ENCODE results near the gene AP1S2.
A peak's percentile ranks its signal among the peaks of the same experiment; 100 is the strongest.

AP1S2 gene

DNA sequence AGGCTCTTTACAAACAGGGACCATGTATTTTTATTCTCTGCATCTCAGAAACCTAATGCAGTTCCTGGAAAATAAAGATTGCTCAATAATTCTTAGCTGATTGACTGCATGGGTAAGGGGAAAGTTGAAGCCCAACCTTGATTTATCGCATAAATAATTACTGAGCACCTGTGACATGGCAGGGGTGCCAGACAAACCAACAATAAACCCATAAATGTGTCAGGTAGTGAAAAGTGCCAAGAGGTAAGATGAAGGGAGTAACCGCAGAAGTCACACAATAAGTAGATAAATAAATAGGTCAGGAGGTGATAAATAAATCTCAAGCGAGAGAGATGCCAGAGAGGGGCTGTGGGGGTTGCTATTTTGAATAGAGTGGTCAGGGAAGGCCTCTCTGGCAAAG, 20.1 kb upstream of the AP1S2 start:
- no peak overlapping the region for H3K27ac ChIP-seq (ENCODE audit: low read depth, low read length)
- no peak overlapping the region for H2BK120ac ChIP-seq (ENCODE audit: low read depth, low read length)
- no peak overlapping the region for H3K56ac ChIP-seq (ENCODE audit: low read length)
- no peak overlapping the region for H3K23ac ChIP-seq (ENCODE audit: low read length)
- H4K8ac ChIP-seq (ENCODE audit: low read depth, low read length) = no peak overlapping the region
- WGBS (ENCODE audit: extremely low coverage, insufficient coverage, low lambda C conversion rate) = no CpG with 5 or more reads among the region's 3 CpGs
- peak; percentile 42 for DNase-seq
- no peaks in the 10 kb centered on the region for H3K79me2 ChIP-seq (ENCODE audit: control insufficient read depth, insufficient read depth, low read length)
- no peaks in the 10 kb centered on the region for H3K36me3 ChIP-seq (ENCODE audit: control insufficient read depth, insufficient read depth, low read length)
- no peak overlapping the region for H3K9ac ChIP-seq (ENCODE audit: low read length)
- no peak overlapping the region for H2BK15ac ChIP-seq (replicated peaks; ENCODE audit: low read depth)
- no peak overlapping the region for H3K18ac ChIP-seq (ENCODE audit: low read length)
- H3K4me3 ChIP-seq (ENCODE audit: low read length) = no peak overlapping the region
- no peak overlapping the region for H3K4ac ChIP-seq (ENCODE audit: low read depth, low read length)
- H3K4me1 ChIP-seq (ENCODE audit: control insufficient read depth, low read depth, low read length) = no peaks in the 10 kb centered on the region
- H2BK5ac ChIP-seq (ENCODE audit: low read length) = no peak overlapping the region
- H4K5ac ChIP-seq (ENCODE audit: low read length) = no peak overlapping the region
- H3K4me2 ChIP-seq (ENCODE audit: low read length) = no peak overlapping the region
- H2AK5ac ChIP-seq (ENCODE audit: low read length) = no peak overlapping the region
- H3K79me1 ChIP-seq (ENCODE audit: low read length) = no peaks in the 10 kb centered on the region
- H3K27me3 ChIP-seq (ENCODE audit: insufficient read depth, low read length, poor library complexity) = no peaks in the 10 kb centered on the region

DNA sequence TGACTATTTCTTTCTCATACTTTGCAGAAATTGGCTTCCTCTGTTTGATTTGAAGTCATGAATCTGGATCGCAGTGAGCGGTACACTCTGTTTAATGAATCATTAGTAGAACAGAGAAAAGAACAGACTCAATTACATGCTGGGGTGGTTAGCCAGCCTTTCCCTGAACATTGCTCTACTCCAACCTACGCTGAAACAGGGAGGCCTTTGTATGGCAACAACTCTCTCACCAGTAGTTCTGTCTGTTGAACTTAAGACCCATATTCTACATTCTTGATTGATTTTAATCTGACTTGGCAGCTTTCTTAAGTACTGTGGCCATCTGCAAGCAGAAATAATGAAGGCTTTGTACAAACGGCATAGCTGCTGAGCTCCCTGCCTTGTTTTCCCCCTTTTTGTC, 19.0 kb upstream of the AP1S2 start:
- Histone ChIP-seq H3K79me1 (ENCODE audit: low read length) (no peaks in the 10 kb centered on the region), H3K9ac (ENCODE audit: low read length) (no peak overlapping the region), H3K18ac (ENCODE audit: low read length) (no peak overlapping the region), H4K8ac (ENCODE audit: low read depth, low read length) (no peak overlapping the region), H3K79me2 (ENCODE audit: control insufficient read depth, insufficient read depth, low read length) (no peaks in the 10 kb centered on the region), H3K4ac (ENCODE audit: low read depth, low read length) (no peak overlapping the region), H2AK5ac (ENCODE audit: low read length) (no peak overlapping the region), H2BK5ac (ENCODE audit: low read length) (no peak overlapping the region), H2BK120ac (ENCODE audit: low read depth, low read length) (no peak overlapping the region), H3K27ac (ENCODE audit: low read depth, low read length) (no peak overlapping the region), H3K4me3 (ENCODE audit: low read length) (no peak overlapping the region), H3K4me1 (ENCODE audit: control insufficient read depth, low read depth, low read length) (no peaks in the 10 kb centered on the region), H3K4me2 (ENCODE audit: low read length) (no peak overlapping the region), H2BK15ac (replicated peaks; ENCODE audit: low read depth) (no peak overlapping the region), H3K27me3 (ENCODE audit: insufficient read depth, low read length, poor library complexity) (no peaks in the 10 kb centered on the region), H3K56ac (ENCODE audit: low read length) (no peak overlapping the region), H4K5ac (ENCODE audit: low read length) (no peak overlapping the region), H3K23ac (ENCODE audit: low read length) (no peak overlapping the region), H3K36me3 (ENCODE audit: control insufficient read depth, insufficient read depth, low read length) (no peaks in the 10 kb centered on the region)
- WGBS (ENCODE audit: extremely low coverage, insufficient coverage, low lambda C conversion rate) = no CpG with 5 or more reads among the region's 4 CpGs
- DNase-seq = no peak

GRCh38 chrX:15870310-15870709, 15.7 kb upstream of the AP1S2 start:
- Histone ChIP-seq H3K56ac (ENCODE audit: low read length) (no peak overlapping the region), H3K4ac (ENCODE audit: low read depth, low read length) (no peak overlapping the region)
- no CpG with 5 or more reads among the region's 4 CpGs for WGBS (ENCODE audit: extremely low coverage, insufficient coverage, low lambda C conversion rate)

DNA sequence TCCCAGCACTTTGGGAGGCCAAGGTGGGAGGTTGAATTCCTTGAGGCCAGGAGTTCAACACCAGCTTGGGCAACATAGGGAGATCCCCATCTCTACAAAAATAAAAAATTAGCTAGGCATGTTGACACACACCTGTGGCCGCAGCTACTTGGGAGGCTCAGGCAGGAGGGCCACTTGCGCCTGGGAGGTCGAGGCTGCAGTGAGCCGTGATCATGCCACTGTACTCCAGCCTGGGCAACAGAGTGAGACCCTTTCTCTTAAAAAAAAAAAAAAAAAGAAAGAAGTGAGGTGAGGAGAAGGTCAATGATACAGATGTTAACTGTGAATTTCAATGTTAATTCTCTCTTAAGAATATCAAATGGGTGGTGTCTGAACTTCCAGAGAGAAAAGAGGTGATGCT, 15.1 kb upstream of the AP1S2 start:
- DNase-seq = no peak
- H3K27ac ChIP-seq (ENCODE audit: low read depth, low read length) = no peak overlapping the region
- no peak overlapping the region for H2BK15ac ChIP-seq (replicated peaks; ENCODE audit: low read depth)
- WGBS (ENCODE audit: extremely low coverage, insufficient coverage, low lambda C conversion rate) = no CpG with 5 or more reads among the region's 4 CpGs
- no peak overlapping the region for H2BK120ac ChIP-seq (ENCODE audit: low read depth, low read length)
- no peak overlapping the region for H4K8ac ChIP-seq (ENCODE audit: low read depth, low read length)
- no peaks in the 10 kb centered on the region for H3K27me3 ChIP-seq (ENCODE audit: insufficient read depth, low read length, poor library complexity)
- no peak overlapping the region for H3K56ac ChIP-seq (ENCODE audit: low read length)
- no peak overlapping the region for H3K4ac ChIP-seq (ENCODE audit: low read depth, low read length)
- H3K4me2 ChIP-seq (ENCODE audit: low read length) = no peak overlapping the region
- no peaks in the 10 kb centered on the region for H3K79me1 ChIP-seq (ENCODE audit: low read length)
- H3K4me1 ChIP-seq (ENCODE audit: control insufficient read depth, low read depth, low read length) = peaks cover 1% of the 10 kb centered on the region
- no peak overlapping the region for H2BK5ac ChIP-seq (ENCODE audit: low read length)
- H3K4me3 ChIP-seq (ENCODE audit: low read length) = no peak overlapping the region
- no peaks in the 10 kb centered on the region for H3K79me2 ChIP-seq (ENCODE audit: control insufficient read depth, insufficient read depth, low read length)
- no peaks in the 10 kb centered on the region for H3K36me3 ChIP-seq (ENCODE audit: control insufficient read depth, insufficient read depth, low read length)
- H2AK5ac ChIP-seq (ENCODE audit: low read length) = no peak overlapping the region
- H4K5ac ChIP-seq (ENCODE audit: low read length) = no peak overlapping the region
- H3K18ac ChIP-seq (ENCODE audit: low read length) = no peak overlapping the region
- no peak overlapping the region for H3K9ac ChIP-seq (ENCODE audit: low read length)
- H3K23ac ChIP-seq (ENCODE audit: low read length) = no peak overlapping the region

More at GRCh38 chrX:15870310-15870709, 15.7 kb upstream of the AP1S2 start:
- no peak overlapping the region for H2BK15ac ChIP-seq (replicated peaks; ENCODE audit: low read depth)
- no peak overlapping the region for H3K23ac ChIP-seq (ENCODE audit: low read length)
- no peak overlapping the region for H3K4me3 ChIP-seq (ENCODE audit: low read length)
- no peak overlapping the region for H3K27ac ChIP-seq (ENCODE audit: low read depth, low read length)
- H3K9ac ChIP-seq (ENCODE audit: low read length) = no peak overlapping the region
- H2AK5ac ChIP-seq (ENCODE audit: low read length) = no peak overlapping the region
- H3K4me1 ChIP-seq (ENCODE audit: control insufficient read depth, low read depth, low read length) = no peaks in the 10 kb centered on the region
- H3K36me3 ChIP-seq (ENCODE audit: control insufficient read depth, insufficient read depth, low read length) = no peaks in the 10 kb centered on the region
- no peak overlapping the region for H3K18ac ChIP-seq (ENCODE audit: low read length)
- no peaks in the 10 kb centered on the region for H3K79me1 ChIP-seq (ENCODE audit: low read length)
- no peak for DNase-seq
- no peak overlapping the region for H2BK120ac ChIP-seq (ENCODE audit: low read depth, low read length)
- H2BK5ac ChIP-seq (ENCODE audit: low read length) = no peak overlapping the region
- H4K8ac ChIP-seq (ENCODE audit: low read depth, low read length) = no peak overlapping the region
- no peaks in the 10 kb centered on the region for H3K27me3 ChIP-seq (ENCODE audit: insufficient read depth, low read length, poor library complexity)
- H3K4me2 ChIP-seq (ENCODE audit: low read length) = no peak overlapping the region
- no peak overlapping the region for H4K5ac ChIP-seq (ENCODE audit: low read length)
- no peaks in the 10 kb centered on the region for H3K79me2 ChIP-seq (ENCODE audit: control insufficient read depth, insufficient read depth, low read length)

DNA sequence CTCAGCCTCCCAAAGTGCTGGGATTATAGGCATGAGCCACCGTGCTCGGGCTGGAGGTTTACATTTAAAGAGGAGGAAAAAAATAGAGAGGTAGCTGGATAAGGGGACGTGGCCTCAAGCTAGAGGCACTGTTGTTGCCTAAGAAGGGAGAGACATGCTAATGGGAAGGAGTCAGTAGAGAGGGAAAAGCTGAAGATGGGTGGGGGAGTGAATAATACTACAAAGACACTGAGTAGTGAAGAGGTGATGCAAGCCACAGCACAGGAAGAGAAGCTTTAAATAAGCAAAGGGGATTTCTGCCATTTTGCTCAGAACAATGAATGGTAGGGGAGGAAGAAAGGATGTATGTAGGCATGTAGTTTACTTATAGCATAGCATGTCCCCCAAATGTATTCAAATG, 11.5 kb upstream of the AP1S2 start:
- Histone ChIP-seq H3K56ac (ENCODE audit: low read length) (peak overlapping the region; percentile 5), H3K9ac (ENCODE audit: low read length) (no peak overlapping the region), H4K8ac (ENCODE audit: low read depth, low read length) (no peak overlapping the region), H3K23ac (ENCODE audit: low read length) (no peak overlapping the region), H3K27ac (ENCODE audit: low read depth, low read length) (no peak overlapping the region), H2BK15ac (replicated peaks; ENCODE audit: low read depth) (no peak overlapping the region), H3K79me2 (ENCODE audit: control insufficient read depth, insufficient read depth, low read length) (no peaks in the 10 kb centered on the region), H3K4me3 (ENCODE audit: low read length) (no peak overlapping the region), H3K4me1 (ENCODE audit: control insufficient read depth, low read depth, low read length) (peaks cover 1% of the 10 kb centered on the region), H3K4me2 (ENCODE audit: low read length) (no peak overlapping the region), H2BK5ac (ENCODE audit: low read length) (no peak overlapping the region), H3K27me3 (ENCODE audit: insufficient read depth, low read length, poor library complexity) (no peaks in the 10 kb centered on the region), H3K18ac (ENCODE audit: low read length) (no peak overlapping the region), H4K5ac (ENCODE audit: low read length) (no peak overlapping the region), H3K4ac (ENCODE audit: low read depth, low read length) (no peak overlapping the region), H3K36me3 (ENCODE audit: control insufficient read depth, insufficient read depth, low read length) (no peaks in the 10 kb centered on the region), H2AK5ac (ENCODE audit: low read length) (no peak overlapping the region), H2BK120ac (ENCODE audit: low read depth, low read length) (no peak overlapping the region), H3K79me1 (ENCODE audit: low read length) (no peaks in the 10 kb centered on the region)
- DNase-seq = no peak
- WGBS (ENCODE audit: extremely low coverage, insufficient coverage, low lambda C conversion rate) = no CpG with 5 or more reads among the region's 3 CpGs

DNA sequence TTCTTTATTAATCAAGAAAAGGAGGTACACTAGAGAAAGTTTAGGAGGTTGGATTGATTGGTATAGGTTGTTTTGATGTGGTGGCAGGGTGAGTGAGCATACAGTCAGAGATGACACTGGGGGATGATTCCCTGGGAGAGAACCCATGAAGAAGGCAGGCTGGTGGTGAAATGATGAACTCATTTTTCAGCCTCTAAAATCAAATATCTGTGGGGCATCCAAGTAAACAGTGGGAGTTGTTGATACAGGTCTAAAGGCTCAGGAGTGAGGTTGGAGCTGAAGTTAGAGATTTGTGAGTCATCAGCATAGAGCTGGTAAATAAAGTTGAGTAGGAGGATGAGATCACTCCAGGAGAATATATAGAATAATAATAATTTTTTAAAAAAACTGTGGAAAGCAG, 10.0 kb upstream of the AP1S2 start:
- H3K4ac ChIP-seq (ENCODE audit: low read depth, low read length) = no peak overlapping the region
- no peak overlapping the region for H3K56ac ChIP-seq (ENCODE audit: low read length)
- H4K5ac ChIP-seq (ENCODE audit: low read length) = no peak overlapping the region
- H2BK120ac ChIP-seq (ENCODE audit: low read depth, low read length) = no peak overlapping the region
- no peak overlapping the region for H2AK5ac ChIP-seq (ENCODE audit: low read length)
- no peak overlapping the region for H3K9ac ChIP-seq (ENCODE audit: low read length)
- H3K27ac ChIP-seq (ENCODE audit: low read depth, low read length) = no peak overlapping the region
- H3K79me2 ChIP-seq (ENCODE audit: control insufficient read depth, insufficient read depth, low read length) = no peaks in the 10 kb centered on the region
- H3K18ac ChIP-seq (ENCODE audit: low read length) = no peak overlapping the region
- no peak overlapping the region for H2BK15ac ChIP-seq (replicated peaks; ENCODE audit: low read depth)
- no peaks in the 10 kb centered on the region for H3K79me1 ChIP-seq (ENCODE audit: low read length)
- H4K8ac ChIP-seq (ENCODE audit: low read depth, low read length) = no peak overlapping the region
- no peak overlapping the region for H3K4me2 ChIP-seq (ENCODE audit: low read length)
- H3K27me3 ChIP-seq (ENCODE audit: insufficient read depth, low read length, poor library complexity) = no peaks in the 10 kb centered on the region
- H3K4me1 ChIP-seq (ENCODE audit: control insufficient read depth, low read depth, low read length) = peaks cover 1% of the 10 kb centered on the region
- DNase-seq = no peak
- H3K36me3 ChIP-seq (ENCODE audit: control insufficient read depth, insufficient read depth, low read length) = no peaks in the 10 kb centered on the region
- no peak overlapping the region for H3K4me3 ChIP-seq (ENCODE audit: low read length)
- H3K23ac ChIP-seq (ENCODE audit: low read length) = no peak overlapping the region
- H2BK5ac ChIP-seq (ENCODE audit: low read length) = no peak overlapping the region
